Epithelial cell of prostate (primary cell): Measurements from ENCODE around the gene RGS17.
A peak's percentile ranks its signal among the peaks of the same experiment; 100 is the strongest.

Experiments used
- DNase-seq: peaks from one replicate; pipeline ENCODE4 v3.0.0-alpha.2; 2011; ENCODE audit warnings: low read depth, low spot score
- H3K27ac ChIP-seq: fragments of 450-650 bp; 2 replicates; pipeline ENCODE4 v1.5.1; 2017; ENCODE audit warnings: mild to moderate bottlenecking

The RGS17 gene

DNA sequence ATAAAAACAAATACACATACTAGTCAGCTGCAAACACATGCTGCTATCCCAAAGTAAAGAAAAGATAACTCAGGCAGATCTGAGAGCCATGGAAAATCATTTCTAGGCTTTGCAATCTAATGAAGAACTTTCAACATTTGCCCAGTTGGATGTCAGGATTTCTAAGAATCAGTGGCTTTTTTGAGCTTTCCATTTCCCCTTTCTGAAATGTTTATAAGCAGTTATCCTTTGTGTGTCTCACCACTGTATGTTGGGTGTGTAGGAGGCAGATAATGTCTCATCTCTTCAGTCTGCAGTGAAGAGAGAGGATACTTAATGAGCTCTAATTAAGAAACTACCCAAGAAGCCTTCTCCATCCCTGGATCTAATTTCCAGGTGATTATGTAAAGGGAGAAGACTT is 43.6 kb downstream of the RGS17 start:
- DNase-seq = no peak
- no peak overlapping the region for H3K27ac ChIP-seq

DNA sequence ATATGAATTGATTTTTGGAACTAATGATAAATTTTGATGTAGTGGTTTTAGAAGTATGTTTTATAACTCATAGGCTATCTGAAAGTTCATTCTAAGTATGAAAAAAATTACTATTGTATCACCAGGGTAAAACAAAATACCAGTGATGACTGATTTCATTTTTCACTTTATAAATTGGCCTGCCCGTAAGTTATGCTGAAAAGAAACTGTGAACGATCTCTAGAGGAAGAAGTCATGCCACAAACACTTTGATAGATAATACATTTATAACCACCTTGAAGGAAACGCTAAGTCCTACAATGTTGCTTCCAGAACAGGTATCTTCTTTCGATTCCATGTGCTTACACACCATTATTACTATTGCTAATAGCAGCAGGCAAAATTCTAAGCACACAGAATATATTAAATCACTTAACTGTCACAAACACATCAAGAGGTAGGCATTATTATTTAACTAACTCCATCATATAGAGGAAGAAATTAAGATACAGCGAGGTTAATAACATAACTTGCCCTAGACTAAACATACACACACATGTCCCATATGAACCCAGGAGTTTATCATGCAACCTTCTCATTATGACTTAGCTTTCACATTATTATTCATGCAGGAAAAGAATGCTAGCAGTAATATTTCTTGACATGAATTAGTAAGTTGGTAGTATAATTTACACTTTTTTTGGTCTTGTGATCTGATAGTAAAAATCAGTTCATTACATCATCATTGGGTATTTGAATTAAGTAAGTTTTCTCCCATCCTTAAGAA is 44.7 kb downstream of the RGS17 start:
- no peak overlapping the region for H3K27ac ChIP-seq
- no peak for DNase-seq

DNA sequence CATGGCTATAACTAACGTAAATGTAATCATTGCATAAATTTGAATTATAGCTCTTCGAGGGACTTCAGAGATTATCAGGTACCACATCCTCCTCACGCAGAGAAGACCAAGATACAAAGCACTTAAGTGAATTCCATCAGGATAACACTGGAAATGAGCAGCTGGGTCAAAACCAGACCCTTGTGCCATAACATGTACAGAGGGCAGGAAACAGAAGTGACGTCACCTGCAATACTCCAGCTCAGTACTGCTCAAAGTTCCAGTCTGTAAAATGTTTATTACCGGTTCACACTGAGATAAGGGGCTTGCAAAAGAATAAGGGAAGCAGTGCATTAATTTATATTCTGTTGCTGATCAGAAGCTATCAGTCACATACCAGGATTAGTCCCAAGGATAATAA is 45.8 kb downstream of the RGS17 start:
- DNase-seq = no peak

DNA sequence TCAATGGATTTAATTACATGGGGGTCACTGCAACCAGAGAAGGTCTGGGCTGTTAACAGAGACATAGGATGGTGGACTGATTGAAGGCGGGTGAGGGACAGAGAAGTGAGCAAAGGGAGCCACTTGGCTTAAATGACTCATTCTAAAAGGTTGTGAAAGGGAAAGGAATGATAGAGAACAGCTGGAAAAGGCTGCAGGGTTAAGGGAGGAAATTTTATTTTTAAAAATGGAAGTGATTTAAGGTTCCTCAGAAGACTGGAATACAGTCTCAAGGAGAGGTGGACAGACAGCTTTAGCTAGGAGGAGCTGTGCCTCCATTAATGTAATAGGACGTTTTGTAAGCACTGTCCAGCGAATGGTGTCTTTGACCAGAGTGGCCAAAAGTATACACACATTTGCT is 46.7 kb downstream of the RGS17 start:
- no peak overlapping the region for H3K27ac ChIP-seq
- no peak for DNase-seq

More for the DNA sequence above, 45.8 kb downstream of the RGS17 start:
- H3K27ac ChIP-seq = no peak overlapping the region

DNA sequence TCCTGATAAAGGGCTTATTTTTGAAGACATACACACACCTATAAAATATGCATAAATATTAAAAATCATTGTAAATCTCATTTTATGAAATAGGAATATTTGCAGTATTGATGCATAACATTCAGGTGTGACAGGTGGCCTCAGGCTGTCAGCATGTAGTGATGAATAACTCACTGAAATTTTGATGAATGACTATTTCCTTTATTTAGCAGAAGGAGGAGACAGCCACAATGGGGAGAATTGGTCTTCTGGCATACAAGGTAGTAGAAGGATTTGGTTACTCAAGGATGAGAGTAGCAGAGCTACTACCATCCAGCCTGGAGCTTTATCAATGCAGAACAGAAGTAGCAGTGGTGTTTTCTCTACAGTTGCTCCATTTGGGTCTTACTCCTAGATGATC is 47.2 kb downstream of the RGS17 start:
- H3K27ac ChIP-seq = no peak overlapping the region
- no peak for DNase-seq

DNA sequence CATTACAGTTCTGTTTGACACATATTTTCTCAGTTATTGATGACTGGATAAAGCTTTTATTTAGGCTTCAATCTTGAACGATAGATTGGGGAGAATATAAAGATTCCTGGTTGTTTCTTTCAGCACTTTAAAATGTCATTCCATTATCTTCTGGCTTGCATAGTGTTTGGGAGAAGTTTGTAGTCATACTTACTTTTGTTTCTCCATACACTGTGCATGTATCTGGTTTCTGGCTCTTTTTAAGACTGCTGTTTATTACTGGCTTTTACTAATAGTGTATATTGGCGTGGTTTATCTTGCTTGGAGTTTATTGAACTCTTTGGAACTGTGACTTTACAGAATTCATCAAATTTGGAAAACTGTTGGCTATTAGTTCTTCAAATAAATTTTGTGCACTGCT is 49.2 kb downstream of the RGS17 start:
- DNase-seq = no peak
- H3K27ac ChIP-seq = no peak overlapping the region

DNA sequence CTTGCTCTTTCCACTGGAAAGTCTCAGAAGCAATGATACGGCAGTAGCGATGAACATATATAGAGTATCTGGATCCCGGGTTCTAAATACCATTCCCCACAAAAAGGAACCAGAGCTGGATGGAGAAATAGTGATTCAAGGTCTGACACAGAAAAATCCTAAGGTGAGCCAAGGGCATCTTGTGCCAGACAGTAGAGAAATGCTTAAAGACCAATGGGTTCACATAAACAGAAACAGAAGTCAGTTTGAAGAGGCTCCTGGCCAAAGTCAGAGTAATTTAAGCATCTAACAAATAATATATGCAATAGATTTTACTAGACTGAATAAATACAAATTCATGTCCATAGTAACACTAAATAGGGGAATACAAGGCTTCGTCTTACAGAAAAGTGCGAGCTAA is 54.7 kb downstream of the RGS17 start:
- no peak overlapping the region for H3K27ac ChIP-seq
- no peak for DNase-seq

DNA sequence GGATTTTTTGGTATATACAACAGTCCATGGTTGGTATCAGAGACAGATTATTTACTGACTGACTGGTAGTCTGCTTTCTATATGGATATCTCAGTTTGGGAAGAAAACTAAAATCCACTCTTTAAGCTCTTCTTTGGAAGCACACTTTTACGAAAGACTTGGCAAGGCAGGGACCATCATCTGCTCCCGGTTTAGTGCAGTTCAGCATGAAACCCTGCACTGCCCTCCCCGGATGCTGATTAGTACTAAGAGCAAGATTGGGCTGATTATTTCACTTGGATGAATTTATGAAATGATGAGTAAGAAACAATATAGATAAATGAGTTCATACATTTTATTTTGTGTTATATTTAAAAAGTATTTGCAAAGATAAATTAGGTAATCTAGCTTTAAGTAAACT is 56.3 kb downstream of the RGS17 start:
- no peak for DNase-seq
- no peak overlapping the region for H3K27ac ChIP-seq

DNA sequence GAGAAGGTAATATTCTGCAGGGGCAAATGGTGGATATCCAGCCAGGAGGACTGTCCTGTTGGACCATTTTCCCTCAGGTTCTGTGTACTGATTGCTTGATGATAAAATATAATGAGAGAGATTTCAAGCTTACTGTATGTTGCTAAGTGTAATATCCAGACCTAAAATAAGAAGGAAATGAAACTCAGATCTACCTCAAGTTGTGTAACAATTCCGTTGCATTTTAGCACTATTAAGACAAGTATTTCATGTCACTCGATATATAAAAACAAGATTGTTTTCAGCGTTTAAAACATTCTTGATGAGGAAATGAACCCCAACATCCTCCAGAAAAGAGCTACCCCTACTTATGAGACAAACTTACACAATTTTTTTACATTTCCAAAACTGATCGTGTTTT is 57.2 kb downstream of the RGS17 start:
- H3K27ac ChIP-seq = no peak overlapping the region
- DNase-seq = no peak

DNA sequence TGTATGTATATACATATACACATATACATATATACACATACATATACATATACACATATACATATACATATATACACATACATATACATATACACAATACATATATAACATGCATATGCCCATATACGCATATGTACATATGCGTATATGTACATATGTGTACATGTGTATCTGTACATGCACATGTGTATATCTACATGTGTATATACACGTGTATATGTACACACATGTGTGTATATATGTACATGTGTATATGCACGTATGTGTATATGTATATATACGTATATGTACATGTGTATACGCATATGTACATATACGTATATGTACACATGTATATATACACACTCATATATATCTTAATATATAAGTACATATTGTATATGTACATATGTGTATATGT is 60.3 kb downstream of the RGS17 start:
- DNase-seq = no peak
- no peak overlapping the region for H3K27ac ChIP-seq

DNA sequence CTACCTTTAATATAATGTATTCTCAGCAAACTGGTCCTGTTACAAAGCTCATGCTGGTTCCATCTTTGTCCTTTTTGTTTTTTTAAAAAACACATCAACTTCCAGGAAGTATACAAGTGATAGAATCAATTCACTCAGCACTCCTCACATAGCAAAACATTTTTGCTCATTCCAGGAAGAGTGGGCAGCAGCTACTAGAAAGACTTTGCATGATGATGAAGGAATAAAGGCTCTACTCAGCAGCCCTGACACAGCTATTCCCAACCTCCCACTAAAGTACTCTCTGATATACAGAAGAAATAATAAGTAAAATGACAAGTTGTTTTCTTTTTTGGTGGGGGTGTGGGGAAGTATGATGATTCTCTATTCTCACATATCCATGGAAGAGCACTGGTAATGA is 61.2 kb downstream of the RGS17 start:
- no peak for DNase-seq

DNA sequence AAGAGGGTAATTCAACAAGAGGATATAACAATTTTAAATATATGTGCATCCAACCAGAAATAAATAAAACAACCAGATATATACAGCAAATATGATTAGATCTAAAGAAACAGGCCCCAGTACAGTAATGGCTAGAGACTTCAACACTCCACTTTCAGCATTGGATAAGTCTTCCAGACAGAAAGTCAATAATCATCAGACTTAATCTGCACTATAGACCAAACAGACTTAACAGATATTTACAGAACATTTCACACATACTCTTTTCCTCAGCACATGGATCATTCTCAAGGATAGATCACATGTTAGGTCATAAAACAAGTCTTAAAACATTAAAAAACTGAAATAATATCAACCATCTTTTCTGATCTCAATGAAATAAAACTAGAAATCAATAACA is 65.9 kb downstream of the RGS17 start:
- H3K27ac ChIP-seq = no peak overlapping the region
- DNase-seq = no peak

More for the DNA sequence above, 61.2 kb downstream of the RGS17 start:
- H3K27ac ChIP-seq = no peak overlapping the region

DNA sequence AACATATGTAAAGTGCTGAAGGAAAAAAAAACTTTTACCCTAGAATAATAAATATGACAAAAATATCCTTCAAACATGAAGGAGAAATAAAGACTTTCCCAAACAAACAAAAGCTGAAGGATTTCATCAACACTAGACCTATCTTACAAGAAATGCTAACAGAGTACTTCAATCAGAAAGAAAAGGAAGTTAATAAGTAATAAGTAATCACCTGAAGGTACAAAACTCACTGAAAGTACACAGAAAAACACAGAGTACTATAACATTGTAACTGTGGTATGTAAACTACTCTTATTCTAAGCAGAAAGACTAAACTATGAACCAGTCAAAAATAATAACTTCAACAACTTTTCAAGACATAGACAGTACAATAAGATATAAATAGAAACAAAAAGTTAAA is 67.1 kb downstream of the RGS17 start:
- DNase-seq = no peak
- no peak overlapping the region for H3K27ac ChIP-seq

DNA sequence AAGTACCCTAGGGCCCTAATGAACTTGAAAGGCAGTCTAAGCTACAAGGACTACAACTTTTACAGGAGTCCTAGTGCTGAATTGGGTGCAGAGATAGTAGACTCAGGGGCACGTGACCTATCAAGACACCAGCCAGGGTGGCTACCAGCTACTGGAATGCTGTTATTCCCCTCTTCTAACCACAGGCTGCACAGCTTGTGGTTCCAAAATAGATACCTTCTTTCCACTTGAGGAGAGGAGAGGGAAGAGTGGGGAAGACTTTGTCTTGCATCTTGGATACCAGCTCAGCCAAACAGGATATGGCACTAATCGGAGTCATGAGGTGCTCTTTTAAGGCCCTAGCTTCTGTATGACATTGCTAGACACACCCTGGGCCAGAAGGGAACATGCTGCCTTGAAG is 68.6 kb downstream of the RGS17 start:
- no peak overlapping the region for H3K27ac ChIP-seq
- DNase-seq = no peak

DNA sequence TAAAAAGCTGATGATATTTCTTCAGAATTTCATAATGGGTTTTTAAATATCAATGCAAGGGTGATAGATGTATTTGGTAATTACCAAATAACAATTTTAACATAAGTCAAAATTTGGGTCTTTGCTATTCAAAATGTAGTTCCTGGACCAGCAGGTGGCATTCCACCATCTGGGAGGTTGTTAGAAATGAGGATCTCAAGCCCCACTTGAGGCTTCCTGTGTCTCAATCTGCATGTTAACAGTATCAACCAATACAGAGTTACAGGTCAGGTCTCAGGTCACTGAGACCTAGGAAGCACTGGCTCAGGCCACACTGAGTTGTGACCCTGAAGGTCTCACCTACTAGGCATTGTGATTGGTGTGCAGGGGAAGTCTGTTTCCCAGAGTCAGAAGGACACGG is 71.3 kb downstream of the RGS17 start:
- H3K27ac ChIP-seq = no peak overlapping the region
- no peak for DNase-seq

DNA sequence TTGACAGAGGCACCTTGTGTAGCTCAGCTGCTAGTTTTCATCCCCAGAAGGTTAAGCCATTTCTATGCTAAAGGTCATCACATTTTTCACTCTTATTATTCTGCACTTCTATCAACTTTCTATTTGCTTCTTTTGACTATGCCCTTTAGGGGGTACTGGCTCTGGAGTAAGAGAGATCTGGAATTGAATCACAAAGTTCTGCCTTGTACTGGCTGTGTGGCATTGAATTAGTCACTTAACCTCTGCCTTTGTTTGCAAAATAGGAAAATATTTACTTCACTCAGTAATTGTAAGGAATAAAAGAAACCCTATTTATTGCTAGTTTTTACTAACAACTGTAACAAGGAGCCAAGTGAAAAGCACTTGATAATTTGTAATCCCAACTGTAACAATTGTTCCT is 71.8 kb downstream of the RGS17 start:
- H3K27ac ChIP-seq = no peak overlapping the region
- no peak for DNase-seq

DNA sequence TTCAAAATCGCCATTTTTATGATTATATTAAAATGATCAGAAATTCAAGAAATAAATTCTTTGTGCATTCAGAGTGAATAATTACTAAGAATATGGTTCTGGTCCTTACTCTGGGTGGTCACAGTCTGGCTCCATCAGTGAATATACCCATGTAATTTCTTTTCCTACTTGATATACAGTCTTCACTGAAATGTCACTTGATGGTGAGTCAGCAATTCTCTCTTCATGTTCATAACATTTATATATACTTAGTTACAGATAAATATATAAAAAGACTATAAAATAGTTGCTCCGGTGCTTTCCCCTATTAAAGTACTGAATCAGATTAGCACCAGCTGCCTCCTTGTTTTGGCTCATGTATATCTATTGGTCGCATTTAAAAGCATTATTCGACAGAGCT is 72.2 kb downstream of the RGS17 start:
- no peak for DNase-seq
- no peak overlapping the region for H3K27ac ChIP-seq

DNA sequence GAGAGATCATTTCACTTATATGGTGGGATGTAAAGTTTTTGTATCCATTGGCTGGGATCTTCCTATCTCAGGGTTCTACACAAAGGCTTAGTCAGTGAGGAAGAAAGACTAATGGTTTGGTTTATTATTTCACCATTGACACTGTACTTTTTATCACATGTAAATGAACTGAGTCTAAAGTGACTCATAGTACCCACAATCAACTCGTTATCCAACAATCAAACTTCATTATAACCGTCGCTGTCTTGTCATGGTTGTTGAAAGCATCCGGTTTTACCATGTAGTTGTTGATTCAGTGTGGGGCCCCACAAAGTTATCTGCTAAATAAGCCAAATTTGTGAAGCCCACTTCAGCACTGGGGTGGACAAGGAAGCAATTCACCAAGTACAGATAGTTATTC is 72.8 kb downstream of the RGS17 start:
- peak overlapping the region; percentile 5 for H3K27ac ChIP-seq
- no peak for DNase-seq

DNA sequence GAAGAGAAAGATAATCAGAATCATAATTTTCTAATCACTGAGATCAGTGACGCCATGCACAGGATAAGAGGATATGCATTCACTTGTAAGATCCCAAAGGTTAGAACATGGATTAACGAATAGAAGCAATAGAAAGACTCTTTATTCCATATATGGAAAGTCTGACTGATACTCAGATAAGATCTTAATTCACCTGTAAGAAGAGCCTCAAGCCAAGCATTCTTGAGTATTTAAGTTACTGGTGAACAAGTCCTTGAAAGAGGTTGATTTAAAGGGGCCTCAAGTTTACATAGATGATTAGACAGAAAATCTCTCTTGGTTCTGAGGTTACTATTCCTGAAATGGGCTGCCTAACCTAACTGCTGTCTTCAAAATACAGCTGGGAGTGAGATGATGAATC is 74.8 kb downstream of the RGS17 start:
- DNase-seq = no peak
- no peak overlapping the region for H3K27ac ChIP-seq

DNA sequence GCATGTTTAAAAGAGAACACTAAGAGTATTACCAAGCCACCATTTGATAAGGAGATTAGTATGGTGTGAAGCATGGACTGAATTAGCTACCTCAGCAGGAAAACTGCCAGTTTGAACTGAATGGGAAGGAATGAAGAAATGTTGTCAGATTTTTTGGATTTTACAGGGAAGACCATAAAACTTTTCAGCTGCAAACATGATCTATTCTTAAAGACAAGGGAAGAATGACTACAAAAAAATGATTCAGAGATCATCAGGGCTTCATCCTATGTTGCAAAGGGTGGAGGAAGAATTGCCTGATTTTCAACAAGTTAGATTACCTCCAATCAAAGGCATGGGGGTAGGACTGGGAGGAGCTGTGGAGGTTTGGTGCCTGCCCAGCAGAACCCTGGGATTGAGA is 79.3 kb downstream of the RGS17 start:
- H3K27ac ChIP-seq = no peak overlapping the region
- no peak for DNase-seq

DNA sequence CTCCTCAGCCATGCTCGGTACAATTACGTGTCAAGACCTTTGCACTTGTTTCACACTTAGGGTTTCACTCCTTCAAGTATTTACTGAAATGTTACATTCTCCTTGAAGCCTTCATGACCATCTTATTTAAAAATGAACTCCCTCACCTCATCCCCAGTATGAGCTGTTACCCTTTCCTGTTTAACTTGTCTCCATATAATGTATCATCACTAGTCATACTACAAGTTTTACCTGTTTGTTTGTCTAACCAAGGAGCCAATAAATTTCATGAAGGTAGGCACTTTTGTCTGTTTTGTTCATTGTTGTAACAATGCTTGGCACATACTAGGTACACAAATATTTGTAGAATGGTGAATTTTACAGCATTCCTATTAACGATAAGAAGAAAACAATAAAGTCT is 82.5 kb downstream of the RGS17 start:
- DNase-seq = peak; percentile 69
- H3K27ac ChIP-seq = peak overlapping the region; percentile 43

DNA sequence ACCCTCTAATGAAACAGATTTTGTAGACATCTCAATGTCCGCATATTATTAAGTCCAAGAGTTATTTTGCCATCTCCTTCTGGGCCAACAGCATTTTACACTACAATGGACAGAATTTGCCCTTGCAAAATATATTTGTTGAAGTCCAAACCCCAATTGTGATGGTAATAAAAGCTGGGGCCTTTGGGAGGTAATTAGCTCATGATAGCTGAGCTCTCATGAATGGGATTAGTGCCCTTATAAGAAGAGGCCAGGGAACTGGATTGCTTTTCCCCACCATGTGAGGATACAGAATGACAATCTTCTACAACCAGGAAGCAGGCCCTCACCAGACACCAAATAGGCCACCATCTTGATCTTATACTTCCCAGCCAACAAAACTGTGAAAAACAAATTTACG is 83.7 kb downstream of the RGS17 start:
- no peak overlapping the region for H3K27ac ChIP-seq
- no peak for DNase-seq

DNA sequence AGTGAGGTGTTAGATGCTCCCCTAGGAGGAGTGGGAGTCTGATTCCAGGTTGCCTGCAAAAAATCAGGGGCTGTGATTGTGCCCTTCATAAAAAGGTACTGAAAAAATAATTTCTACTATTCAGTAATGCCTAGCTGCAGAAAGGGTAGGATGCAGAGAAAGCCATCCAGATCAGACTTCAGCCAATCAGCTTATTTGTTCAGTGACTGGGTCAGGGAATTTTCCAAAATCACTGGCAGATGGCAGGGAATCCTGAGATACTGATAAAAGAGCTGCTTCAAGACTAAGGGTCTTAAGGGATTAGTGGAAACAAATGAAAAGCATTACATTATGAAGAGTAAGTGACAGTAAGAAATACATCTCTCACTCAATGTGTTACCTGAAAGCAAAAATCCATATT is 85.8 kb downstream of the RGS17 start:
- DNase-seq = no peak
- H3K27ac ChIP-seq = no peak overlapping the region
